K562 (cell line): ENCODE results near the gene AP2M1. TPM values are rescaled to one million over a fixed set of nuclear protein-coding genes. Genes with fewer than 3 reads are reported as not detected.

Source experiments
- CHAMP1 ChIP-seq: fragments of 450-650 bp; IDR thresholded peaks from 2 replicates; pipeline ENCODE4 v1.6.1; 2016; ENCODE audit warnings: mild to moderate bottlenecking
- CREB3L1 ChIP-seq: fragments of 450-650 bp; IDR thresholded peaks from 2 replicates; pipeline ENCODE4 v1.6.1; 2014; ENCODE audit warnings: low read depth, mild to moderate bottlenecking, moderate library complexity, borderline replicate concordance
- ELF4 ChIP-seq: fragments of 450-650 bp; formaldehyde crosslinking; IDR thresholded peaks from 2 replicates; pipeline ENCODE4 v1.4.0; 2022; ENCODE audit warnings: missing genetic modification characterization
- HOXB6 ChIP-seq: fragments of 250-450 bp; sonication (Bioruptor Pico); IDR thresholded peaks from 2 replicates; pipeline ENCODE4 v1.5.1; 2022; ENCODE audit warnings: mild to moderate bottlenecking, borderline replicate concordance
- MEF2D ChIP-seq: conservative IDR thresholded peaks from 2 replicates; pipeline ENCODE4 v1.6.1; 2016; ENCODE audit warnings: low read depth, missing genetic modification characterization, missing compliant biosample characterization
- NCOA2 ChIP-seq, 2 experiments: fragments of 450-650 bp; IDR thresholded peaks; 2 replicates each; pipeline ENCODE4 v1.6.1; 2018; ENCODE audit warnings: mild to moderate bottlenecking in 2 of 2, moderate library complexity in 1 of 2; ENCODE audit not compliant: partially characterized antibody in 2 of 2
- NR2C1 ChIP-seq, 2 experiments: fragments of 450-650 bp; IDR thresholded peaks; 2 replicates each; pipeline ENCODE4 v1.6.1; 2017; ENCODE audit warnings: mild to moderate bottlenecking in 2 of 2, antibody characterized with exemption in 1 of 2, inconsistent platforms in 1 of 2, missing compliant biosample characterization in 1 of 2, missing genetic modification characterization in 1 of 2
- PCBP1 ChIP-seq: fragments of 200-400 bp; formaldehyde crosslinking; IDR thresholded peaks from 2 replicates; pipeline ENCODE4 v1.6.1; 2018; ENCODE audit warnings: mild to moderate bottlenecking, low read depth, low read length; ENCODE audit not compliant: poor library complexity, severe bottlenecking
- PKNOX1 ChIP-seq: fragments of 450-650 bp; IDR thresholded peaks from 2 replicates; pipeline ENCODE4 v1.6.1; 2016
- SRSF7 ChIP-seq: fragments of 200-400 bp; formaldehyde crosslinking; optimal IDR thresholded peaks from 2 replicates; pipeline ENCODE3; 2017; ENCODE audit warnings: mild to moderate bottlenecking, low read depth, low read length
- ZNF232 ChIP-seq: sonication (generic); formaldehyde crosslinking; IDR thresholded peaks from 2 replicates; pipeline ENCODE4 v1.8.0; 2022; ENCODE audit warnings: mild to moderate bottlenecking, missing genetic modification reagents
- ZNF561 ChIP-seq: fragments of 450-650 bp; formaldehyde crosslinking; conservative IDR thresholded peaks from 2 replicates; pipeline ENCODE4 v1.4.0; 2020; ENCODE audit warnings: mild to moderate bottlenecking, moderate library complexity
- ZNF778 ChIP-seq: fragments of 450-650 bp; formaldehyde crosslinking; IDR thresholded peaks from 2 replicates; pipeline ENCODE4 v1.4.0; 2020; ENCODE audit warnings: mild to moderate bottlenecking, moderate library complexity
- polyA plus RNA-seq, 8 experiments: library from polyadenylated mRNA; depleted of rRNA in 4 of 8; stranded (reverse) in 5 of 8; unstranded in 3 of 8; fragments of >200 nt; fragmentation: Nextera tagmentation in 2 of 8; fragmentation: Illumina TruSeq in 1 of 8; extraction: Ambion mirVana in 2 of 8; extraction: Trizol in 1 of 8; gene quantifications; 2 replicates each; pipeline versions ENCODE4 v1.2.1 to v1.2.3, GENCODE V29; 2011 to 2014; ENCODE audit warnings: inconsistent platforms in 1 of 8, missing spikeins in 1 of 8
- total RNA-seq, 7 experiments: library from RNA; depleted of rRNA in 6 of 7; stranded (reverse); fragments of >200 nt in 6 of 7; fragmentation: Illumina TruSeq in 2 of 7; extraction: Trizol in 2 of 7; gene quantifications; 2 replicates each; pipeline versions ENCODE4 v1.2.1 to v1.2.3, GENCODE V29; 2011 to 2021; ENCODE audit warnings: low replicate concordance in 1 of 7
- TF ChIP-seq, protein P1 (sequence below), 3 experiments: fragments of 200-800 bp in 1 of 3; fragments of 250-450 bp in 1 of 3; fragments of 450-650 bp in 1 of 3; sonication (Bioruptor Pico) in 1 of 3; sonication (Bioruptor generic) in 1 of 3; formaldehyde crosslinking in 1 of 3; IDR thresholded peaks; 2 replicates each; pipeline versions ENCODE4 v1.6.1 to v1.8.0; 2016 to 2022; ENCODE audit warnings: mild to moderate bottlenecking in 2 of 3, missing genetic modification characterization in 2 of 3, missing compliant biosample characterization in 1 of 3, moderate library complexity in 1 of 3
- TF ChIP-seq, protein P2 (sequence below): fragments of 250-450 bp; sonication (Bioruptor Pico); IDR thresholded peaks from 2 replicates; pipeline ENCODE4 v1.8.0; 2022; ENCODE audit warnings: inconsistent platforms, mild to moderate bottlenecking, moderate library complexity, borderline replicate concordance

AP2M1 gene
- total and polyA plus RNA-seq, 9 of the 15 experiments (the other 6 are each of a cell fraction or from before 2014, with no cell fraction given), result 118 to 505 (median 296) TPM

DNA sequence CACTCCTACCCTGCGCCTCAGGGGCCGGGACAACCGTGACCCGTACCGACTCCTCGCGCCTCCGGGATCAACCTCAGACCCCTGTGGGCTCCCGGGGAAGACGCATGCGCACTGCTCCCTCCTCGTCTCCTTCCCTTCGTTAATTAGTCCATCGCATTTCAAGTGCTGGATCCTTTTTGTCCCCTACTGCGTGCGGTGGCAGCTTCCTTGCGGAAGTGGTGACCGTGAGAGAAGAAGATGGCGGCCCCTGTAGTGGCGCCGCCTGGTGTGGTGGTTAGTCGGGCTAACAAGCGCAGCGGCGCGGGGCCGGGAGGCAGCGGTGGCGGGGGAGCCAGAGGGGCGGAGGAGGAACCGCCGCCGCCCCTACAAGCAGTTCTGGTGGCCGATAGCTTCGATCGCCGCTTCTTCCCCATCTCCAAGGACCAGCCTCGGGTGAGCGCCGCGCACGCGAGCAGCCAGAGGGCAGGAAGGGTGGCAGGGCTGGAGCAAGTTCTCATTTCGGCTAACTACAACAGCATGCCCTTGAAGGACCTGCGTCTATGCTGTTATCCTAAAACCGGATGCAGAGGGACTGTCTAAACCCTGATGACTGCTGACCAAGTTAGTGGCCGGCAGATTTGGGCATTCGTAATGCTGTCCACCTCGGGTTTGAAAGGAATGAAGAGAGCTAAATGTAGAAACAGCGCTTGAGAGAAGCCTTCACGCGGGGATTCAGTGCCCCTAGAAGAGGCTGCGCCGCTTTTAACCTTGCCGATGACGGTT is 39.3 kb upstream of the AP2M1 start, which contains the start of gene EIF2B5 (continued):
- TF ChIP-seq, protein P1, sequence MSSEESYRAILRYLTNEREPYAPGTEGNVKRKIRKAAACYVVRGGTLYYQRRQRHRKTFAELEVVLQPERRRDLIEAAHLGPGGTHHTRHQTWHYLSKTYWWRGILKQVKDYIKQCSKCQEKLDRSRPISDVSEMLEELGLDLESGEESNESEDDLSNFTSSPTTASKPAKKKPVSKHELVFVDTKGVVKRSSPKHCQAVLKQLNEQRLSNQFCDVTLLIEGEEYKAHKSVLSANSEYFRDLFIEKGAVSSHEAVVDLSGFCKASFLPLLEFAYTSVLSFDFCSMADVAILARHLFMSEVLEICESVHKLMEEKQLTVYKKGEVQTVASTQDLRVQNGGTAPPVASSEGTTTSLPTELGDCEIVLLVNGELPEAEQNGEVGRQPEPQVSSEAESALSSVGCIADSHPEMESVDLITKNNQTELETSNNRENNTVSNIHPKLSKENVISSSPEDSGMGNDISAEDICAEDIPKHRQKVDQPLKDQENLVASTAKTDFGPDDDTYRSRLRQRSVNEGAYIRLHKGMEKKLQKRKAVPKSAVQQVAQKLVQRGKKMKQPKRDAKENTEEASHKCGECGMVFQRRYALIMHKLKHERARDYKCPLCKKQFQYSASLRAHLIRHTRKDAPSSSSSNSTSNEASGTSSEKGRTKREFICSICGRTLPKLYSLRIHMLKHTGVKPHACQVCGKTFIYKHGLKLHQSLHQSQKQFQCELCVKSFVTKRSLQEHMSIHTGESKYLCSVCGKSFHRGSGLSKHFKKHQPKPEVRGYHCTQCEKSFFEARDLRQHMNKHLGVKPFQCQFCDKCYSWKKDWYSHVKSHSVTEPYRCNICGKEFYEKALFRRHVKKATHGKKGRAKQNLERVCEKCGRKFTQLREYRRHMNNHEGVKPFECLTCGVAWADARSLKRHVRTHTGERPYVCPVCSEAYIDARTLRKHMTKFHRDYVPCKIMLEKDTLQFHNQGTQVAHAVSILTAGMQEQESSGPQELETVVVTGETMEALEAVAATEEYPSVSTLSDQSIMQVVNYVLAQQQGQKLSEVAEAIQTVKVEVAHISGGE (CRISPR knock-in tag; IDR thresholded peaks at IDR 0.05), result no peak; a peak in 1 of 6 replicates
- TF ChIP-seq NCOA2 (IDR thresholded peaks at IDR 0.05; ENCODE audit: partially characterized antibody in 2 of 2), result no peak
- no peak; the same call in 1 of the 2 replicates for TF ChIP-seq PKNOX1
- peak; percentile 35; the same call in 1 of the 2 replicates for TF ChIP-seq CHAMP1
- no peak for TF ChIP-seq PCBP1
- TF ChIP-seq MEF2D, result no peak
- peak; percentile 82 for TF ChIP-seq ELF4 (CRISPR knock-in tag)
- TF ChIP-seq, protein P2, sequence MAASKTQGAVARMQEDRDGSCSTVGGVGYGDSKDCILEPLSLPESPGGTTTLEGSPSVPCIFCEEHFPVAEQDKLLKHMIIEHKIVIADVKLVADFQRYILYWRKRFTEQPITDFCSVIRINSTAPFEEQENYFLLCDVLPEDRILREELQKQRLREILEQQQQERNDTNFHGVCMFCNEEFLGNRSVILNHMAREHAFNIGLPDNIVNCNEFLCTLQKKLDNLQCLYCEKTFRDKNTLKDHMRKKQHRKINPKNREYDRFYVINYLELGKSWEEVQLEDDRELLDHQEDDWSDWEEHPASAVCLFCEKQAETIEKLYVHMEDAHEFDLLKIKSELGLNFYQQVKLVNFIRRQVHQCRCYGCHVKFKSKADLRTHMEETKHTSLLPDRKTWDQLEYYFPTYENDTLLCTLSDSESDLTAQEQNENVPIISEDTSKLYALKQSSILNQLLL, result no peak
- no peak for TF ChIP-seq ZNF561
- TF ChIP-seq NR2C1 (IDR thresholded peaks at IDR 0.05), result peak; percentile 22
- TF ChIP-seq NR2C1 (tag; IDR thresholded peaks at IDR 0.05), result peak; percentile 68; the same call in 1 of the 2 replicates
- TF ChIP-seq CREB3L1, result 0 out of 2 replicates have a peak, but pooled peaks have one; percentile 55
- TF ChIP-seq SRSF7, result no peak
- TF ChIP-seq HOXB6, result no peak
- TF ChIP-seq ZNF778 (CRISPR knock-in tag), result no peak
- no peak for TF ChIP-seq ZNF232 (CRISPR knock-in tag)
